ENCODE results near the gene KRTAP10-8. TPM values are rescaled to one million over a fixed set of nuclear protein-coding genes. Genes with fewer than 3 reads are reported as not detected.
"Not testable (repeated sequence)": the region's sequence is repeated elsewhere in the genome, so short reads cannot be mapped to it uniquely, and the experiment has no call there.

Gene KRTAP10-8
- total and polyA plus RNA-seq, 5 donors from 2014 or later = not detected

GRCh38 chr21:44603109-44603875 lies 8.6 kb upstream of the KRTAP10-8 start:
- H3K27ac Mint-ChIP-seq = no peak overlapping the region

GRCh38 chr21:44603911-44604310 lies 8.0 kb upstream of the KRTAP10-8 start:
- H3K4me1 Mint-ChIP-seq = peaks cover 0 to 5% (median 0%) of the 10 kb centered on the region in 4 donors
- H3K27me3 ChIP-seq (ENCODE audit: control insufficient read depth, insufficient read depth, low read length) = peaks cover 13% of the 10 kb centered on the region
- no peak overlapping the region for H3K27ac Mint-ChIP-seq
- H3K9me3 ChIP-seq (ENCODE audit: control insufficient read depth in 2 of 2, low read length in 2 of 2) = peaks cover under 1 to 5% of the 10 kb centered on the region in 2 experiments
- H3K4me3 ChIP-seq (ENCODE audit: low read depth, low read length) = no peak overlapping the region
- no peak overlapping the region for H3K4me3 Mint-ChIP-seq
- no peak overlapping the region for H3K27ac ChIP-seq (ENCODE audit: insufficient read depth, low read length, poor library complexity, severe bottlenecking)
- peaks cover 28% of the 10 kb centered on the region for H3K27me3 Mint-ChIP-seq
- no peaks in the 10 kb centered on the region for H3K4me1 ChIP-seq (ENCODE audit: control insufficient read depth, insufficient read depth, low read length, poor library complexity, severe bottlenecking)
- H3K9me3 Mint-ChIP-seq = peaks cover 0 to 9% (median 2%) of the 10 kb centered on the region in 7 donors
- DNase-seq = no peak
- peaks cover 3% of the 10 kb centered on the region for H3K36me3 Mint-ChIP-seq
- no peak for ATAC-seq (ENCODE audit: low read depth in 2 of 2)
- H3K36me3 ChIP-seq (ENCODE audit: control insufficient read depth, insufficient read depth, low read length) = no peaks in the 10 kb centered on the region

More at GRCh38 chr21:44603109-44603875, 8.6 kb upstream of the KRTAP10-8 start:
- Histone ChIP-seq H3K36me3 (ENCODE audit: control insufficient read depth, insufficient read depth, low read length) (no peaks in the 10 kb centered on the region), H3K9me3 (ENCODE audit: control insufficient read depth in 2 of 2, low read length in 2 of 2) (peaks cover 1 to 8% of the 10 kb centered on the region in 2 experiments), H3K4me3 (ENCODE audit: low read depth, low read length) (no peak overlapping the region), H3K27me3 (ENCODE audit: control insufficient read depth, insufficient read depth, low read length) (peaks cover 15% of the 10 kb centered on the region), H3K4me1 (ENCODE audit: control insufficient read depth, insufficient read depth, low read length, poor library complexity, severe bottlenecking) (no peaks in the 10 kb centered on the region), H3K27ac (ENCODE audit: insufficient read depth, low read length, poor library complexity, severe bottlenecking) (no peak overlapping the region)
- Mint-ChIP-seq H3K4me1 (peaks cover 0 to 5% (median 0%) of the 10 kb centered on the region in 4 donors), H3K27me3 (peaks cover 34% of the 10 kb centered on the region), H3K9me3 (peaks cover 0 to 12% (median 6%) of the 10 kb centered on the region in 7 donors), H3K36me3 (peaks cover 3% of the 10 kb centered on the region), H3K4me3 (no peak overlapping the region)
- DNase-seq (no peak), ATAC-seq (ENCODE audit: low read depth in 2 of 2) (no peak)

GRCh38 chr21:44606495-44606894 lies 5.4 kb upstream of the KRTAP10-8 start:
- Mint-ChIP-seq H3K9me3 (peaks cover 0 to 28% (median 11%) of the 10 kb centered on the region in 7 donors), H3K4me3 (no peak overlapping the region), H3K27ac (no peak overlapping the region), H3K27me3 (peaks cover 22% of the 10 kb centered on the region), H3K36me3 (peaks cover 8% of the 10 kb centered on the region), H3K4me1 (peaks cover 0 to 5% (median 0%) of the 10 kb centered on the region in 4 donors)
- Histone ChIP-seq H3K4me1 (ENCODE audit: control insufficient read depth, insufficient read depth, low read length, poor library complexity, severe bottlenecking) (no peaks in the 10 kb centered on the region), H3K9me3 (ENCODE audit: control insufficient read depth in 2 of 2, low read length in 2 of 2) (peaks cover 12 to 25% of the 10 kb centered on the region in 2 experiments), H3K27me3 (ENCODE audit: control insufficient read depth, insufficient read depth, low read length) (peaks cover 17% of the 10 kb centered on the region), H3K36me3 (ENCODE audit: control insufficient read depth, insufficient read depth, low read length) (no peaks in the 10 kb centered on the region), H3K27ac (ENCODE audit: insufficient read depth, low read length, poor library complexity, severe bottlenecking) (no peak overlapping the region), H3K4me3 (ENCODE audit: low read depth, low read length) (no peak overlapping the region)
- ATAC-seq (ENCODE audit: low read depth in 2 of 2) (no peak), DNase-seq (no peak)

GRCh38 chr21:44609193-44609592 lies 2.7 kb upstream of the KRTAP10-8 start:
- Histone ChIP-seq H3K27ac (ENCODE audit: insufficient read depth, low read length, poor library complexity, severe bottlenecking) (no peak overlapping the region), H3K4me3 (ENCODE audit: low read depth, low read length) (no peak overlapping the region), H3K9me3 (ENCODE audit: control insufficient read depth in 2 of 2, low read length in 2 of 2) (peaks cover 14 to 29% of the 10 kb centered on the region in 2 experiments), H3K27me3 (ENCODE audit: control insufficient read depth, insufficient read depth, low read length) (peaks cover 11% of the 10 kb centered on the region), H3K36me3 (ENCODE audit: control insufficient read depth, insufficient read depth, low read length) (no peaks in the 10 kb centered on the region), H3K4me1 (ENCODE audit: control insufficient read depth, insufficient read depth, low read length, poor library complexity, severe bottlenecking) (no peaks in the 10 kb centered on the region)
- peaks cover 8% of the 10 kb centered on the region for H3K36me3 Mint-ChIP-seq
- DNase-seq (no peak), ATAC-seq (ENCODE audit: low read depth in 2 of 2) (no peak)
- peaks cover 15% of the 10 kb centered on the region for H3K27me3 Mint-ChIP-seq
- H3K4me3 Mint-ChIP-seq = no peak overlapping the region
- peaks cover 0 to 31% (median 11%) of the 10 kb centered on the region in 7 donors for H3K9me3 Mint-ChIP-seq
- no peak overlapping the region for H3K27ac Mint-ChIP-seq
- peaks cover 0 to 5% (median 1%) of the 10 kb centered on the region in 4 donors for H3K4me1 Mint-ChIP-seq

- not testable (repeated sequence) for H3K4me3 Mint-ChIP-seq; H3K4me1 Mint-ChIP-seq; H3K36me3 ChIP-seq (ENCODE audit: control insufficient read depth, insufficient read depth, low read length); ATAC-seq (ENCODE audit: low read depth in 2 of 2); H3K36me3 Mint-ChIP-seq; H3K27ac ChIP-seq (ENCODE audit: insufficient read depth, low read length, poor library complexity, severe bottlenecking); H3K27ac Mint-ChIP-seq; H3K4me3 ChIP-seq (ENCODE audit: low read depth, low read length); H3K4me1 ChIP-seq (ENCODE audit: control insufficient read depth, insufficient read depth, low read length, poor library complexity, severe bottlenecking); DNase-seq; H3K27me3 Mint-ChIP-seq
- peaks cover 14 to 29% of the 10 kb centered on the region in 2 experiments for H3K9me3 ChIP-seq (ENCODE audit: control insufficient read depth in 2 of 2, low read length in 2 of 2)
- H3K27me3 ChIP-seq (ENCODE audit: control insufficient read depth, insufficient read depth, low read length) = peaks cover 10% of the 10 kb centered on the region
- H3K9me3 Mint-ChIP-seq = peaks cover 0 to 31% (median 11%) of the 10 kb centered on the region in 7 donors
Observed at GRCh38 chr21:44610157-44610843, 1.6 kb upstream of the KRTAP10-8 start.

GRCh38 chr21:44611551-44611950 lies 328 bp upstream of the KRTAP10-8 start:
- peaks cover 14 to 29% of the 10 kb centered on the region in 2 experiments for H3K9me3 ChIP-seq (ENCODE audit: control insufficient read depth in 2 of 2, low read length in 2 of 2)
- H3K4me1 Mint-ChIP-seq = peaks cover 0 to 16% (median 0%) of the 10 kb centered on the region in 4 donors
- peaks cover 9% of the 10 kb centered on the region for H3K27me3 ChIP-seq (ENCODE audit: control insufficient read depth, insufficient read depth, low read length)
- no peak overlapping the region for H3K27ac ChIP-seq (ENCODE audit: insufficient read depth, low read length, poor library complexity, severe bottlenecking)
- DNase-seq = no peak
- ATAC-seq (ENCODE audit: low read depth in 2 of 2) = no peak
- no peaks in the 10 kb centered on the region for H3K36me3 ChIP-seq (ENCODE audit: control insufficient read depth, insufficient read depth, low read length)
- peaks cover 4% of the 10 kb centered on the region for H3K36me3 Mint-ChIP-seq
- peaks cover 0 to 27% (median 8%) of the 10 kb centered on the region in 7 donors for H3K9me3 Mint-ChIP-seq
- no peak overlapping the region for H3K27ac Mint-ChIP-seq
- no peak overlapping the region for H3K4me3 ChIP-seq (ENCODE audit: low read depth, low read length)
- H3K4me3 Mint-ChIP-seq = no peak overlapping the region
- peaks cover 3% of the 10 kb centered on the region for H3K27me3 Mint-ChIP-seq
- H3K4me1 ChIP-seq (ENCODE audit: control insufficient read depth, insufficient read depth, low read length, poor library complexity, severe bottlenecking) = peaks cover 3% of the 10 kb centered on the region

GRCh38 chr21:44612669-44613229 lies 870 bp downstream of the KRTAP10-8 start:
- peaks cover 5% of the 10 kb centered on the region for H3K4me1 ChIP-seq (ENCODE audit: control insufficient read depth, insufficient read depth, low read length, poor library complexity, severe bottlenecking)

More at GRCh38 chr21:44612669-44613229, 870 bp downstream of the KRTAP10-8 start:
- no peaks in the 10 kb centered on the region for H3K36me3 ChIP-seq (ENCODE audit: control insufficient read depth, insufficient read depth, low read length)
- DNase-seq (no peak), ATAC-seq (ENCODE audit: low read depth in 2 of 2) (no peak)
- H3K4me3 Mint-ChIP-seq = no peak overlapping the region
- H3K36me3 Mint-ChIP-seq = peaks cover 4% of the 10 kb centered on the region
- peaks cover 14 to 29% of the 10 kb centered on the region in 2 experiments for H3K9me3 ChIP-seq (ENCODE audit: control insufficient read depth in 2 of 2, low read length in 2 of 2)
- no peak overlapping the region for H3K27ac ChIP-seq (ENCODE audit: insufficient read depth, low read length, poor library complexity, severe bottlenecking)
- H3K9me3 Mint-ChIP-seq = peaks cover 0 to 27% (median 8%) of the 10 kb centered on the region in 7 donors
- H3K4me1 Mint-ChIP-seq = peaks cover 0 to 28% (median 0%) of the 10 kb centered on the region in 4 donors
- no peaks in the 10 kb centered on the region for H3K27me3 Mint-ChIP-seq
- H3K27me3 ChIP-seq (ENCODE audit: control insufficient read depth, insufficient read depth, low read length) = peaks cover 4% of the 10 kb centered on the region
- H3K27ac Mint-ChIP-seq = no peak overlapping the region
- H3K4me3 ChIP-seq (ENCODE audit: low read depth, low read length) = no peak overlapping the region
